Trophoblast cell (in vitro differentiated cells and primary cell): ENCODE results near the gene ARFGAP3.

ENCODE experiments used
- DNase-seq, 2 donors: peaks; one replicate each; pipeline ENCODE4 v3.0.0-alpha.2; 2016
- H2AFZ ChIP-seq: 2 replicates; pipeline ENCODE4 v1.6.1; 2013; ENCODE audit warnings: low read length, moderate library complexity, mild to moderate bottlenecking; ENCODE audit not compliant: insufficient read depth, poor library complexity
- H2AK5ac ChIP-seq: 2 replicates; pipeline ENCODE4 v1.6.1; 2013; ENCODE audit warnings: mild to moderate bottlenecking, low read length
- H2BK120ac ChIP-seq: 2 replicates; pipeline ENCODE4 v1.6.1; 2013; ENCODE audit warnings: low read length, mild to moderate bottlenecking, moderate library complexity; ENCODE audit not compliant: insufficient read depth, poor library complexity
- H2BK12ac ChIP-seq: 2 replicates; pipeline ENCODE4 v1.6.1; 2013; ENCODE audit warnings: mild to moderate bottlenecking, low read length, moderate library complexity
- H2BK5ac ChIP-seq: 2 replicates; pipeline ENCODE4 v1.6.1; 2013; ENCODE audit warnings: low read length, low read depth, moderate library complexity, mild to moderate bottlenecking; ENCODE audit not compliant: poor library complexity
- H3K14ac ChIP-seq: 2 replicates; pipeline ENCODE4 v1.6.1; 2013; ENCODE audit warnings: mild to moderate bottlenecking, low read length
- H3K18ac ChIP-seq: 2 replicates; pipeline ENCODE4 v1.6.1; 2013; ENCODE audit warnings: mild to moderate bottlenecking, low read length
- H3K23ac ChIP-seq: 2 replicates; pipeline ENCODE4 v1.6.1; 2013; ENCODE audit warnings: low read length
- H3K27ac ChIP-seq: 2 replicates; pipeline ENCODE4 v1.5.1; 2013; ENCODE audit warnings: low read depth, mild to moderate bottlenecking, inconsistent platforms, low read length, moderate library complexity
- H3K27me3 ChIP-seq: 2 replicates; pipeline ENCODE4 v1.6.1; 2013; ENCODE audit warnings: inconsistent platforms, mild to moderate bottlenecking, low read length, moderate library complexity; ENCODE audit not compliant: insufficient read depth
- H3K36me3 ChIP-seq, 2 experiments: 1 replicate in 1 of 2; 2 replicates in 1 of 2; pipeline ENCODE4 v1.6.1; 2013; ENCODE audit warnings: low read length in 2 of 2, mild to moderate bottlenecking in 2 of 2, moderate library complexity in 1 of 2; ENCODE audit not compliant: insufficient read depth in 2 of 2, control insufficient read depth in 1 of 2
- H3K4ac ChIP-seq: 2 replicates; pipeline ENCODE4 v1.6.1; 2013; ENCODE audit warnings: low read depth, mild to moderate bottlenecking, low read length, moderate library complexity
- H3K4me1 ChIP-seq, 2 experiments: 1 replicate in 1 of 2; 2 replicates in 1 of 2; pipeline ENCODE4 v1.6.1; 2013; ENCODE audit warnings: low read length in 2 of 2, mild to moderate bottlenecking in 2 of 2, moderate library complexity in 1 of 2; ENCODE audit not compliant: insufficient read depth in 2 of 2, control insufficient read depth in 1 of 2
- H3K4me2 ChIP-seq: 2 replicates; pipeline ENCODE4 v1.6.1; 2013; ENCODE audit warnings: inconsistent platforms, mild to moderate bottlenecking, low read length, moderate library complexity
- H3K4me3 ChIP-seq: 2 replicates; pipeline ENCODE4 v1.5.1; 2013; ENCODE audit warnings: mild to moderate bottlenecking, low read depth, low read length, inconsistent platforms
- H3K79me1 ChIP-seq: one replicate; pipeline ENCODE4 v1.6.1; 2013; ENCODE audit warnings: low read length
- H3K79me2 ChIP-seq: 2 replicates; pipeline ENCODE4 v1.6.1; 2013; ENCODE audit warnings: low read length, mild to moderate bottlenecking; ENCODE audit not compliant: control insufficient read depth, insufficient read depth, poor library complexity
- H3K9ac ChIP-seq: 2 replicates; pipeline ENCODE4 v1.6.1; 2013; ENCODE audit warnings: mild to moderate bottlenecking, low read length
- H3K9me3 ChIP-seq: 2 replicates; pipeline ENCODE4 v1.6.1; 2013; ENCODE audit warnings: low read depth, mild to moderate bottlenecking, control low read depth, inconsistent platforms, low read length; ENCODE audit not compliant: insufficient read depth
- H4K12ac ChIP-seq: 2 replicates; pipeline ENCODE4 v1.6.1; 2013; ENCODE audit warnings: low read depth, mild to moderate bottlenecking, low read length, moderate library complexity
- H4K8ac ChIP-seq: 2 replicates; pipeline ENCODE4 v1.6.1; 2013; ENCODE audit warnings: low read depth, mild to moderate bottlenecking, low read length, moderate library complexity
- H4K91ac ChIP-seq: one replicate; pipeline ENCODE4 v1.6.1; 2013; ENCODE audit warnings: low read depth, mild to moderate bottlenecking, low read length, moderate library complexity
- WGBS: extraction: QIAGEN DNeasy Blood & Tissue Kit; methylation state at CpG from one replicate; pipeline ENCODE4 v1.1.7; 2013; ENCODE audit warnings: missing lambda C conversion rate; ENCODE audit not compliant: insufficient read length, insufficient coverage; ENCODE audit errors: extremely low coverage; 5-methylcytosine and 5-hydroxymethylcytosine counted together

The ARFGAP3 gene

GRCh38 chr22:42902875-42903510 is 45.9 kb upstream of the ARFGAP3 start:
- no peak overlapping the region for H3K4me3 ChIP-seq
- H2AFZ ChIP-seq = no peak overlapping the region
- no CpG with 5 or more reads among the region's 15 CpGs for WGBS
- no peak overlapping the region for H3K14ac ChIP-seq
- H2BK5ac ChIP-seq = no peak overlapping the region
- no peaks in the 10 kb centered on the region for H3K4me1 ChIP-seq
- no peak overlapping the region for H3K27ac ChIP-seq
- H3K4ac ChIP-seq = no peak overlapping the region
- no peak overlapping the region for H2BK12ac ChIP-seq
- no peak overlapping the region for H3K23ac ChIP-seq
- no peaks in the 10 kb centered on the region for H3K27me3 ChIP-seq
- no peak overlapping the region for H3K4me2 ChIP-seq
- peaks cover 31 to 37% of the 10 kb centered on the region in 2 experiments for H3K36me3 ChIP-seq
- peak; percentile 96 for DNase-seq
- no peak overlapping the region for H4K8ac ChIP-seq
- no peak overlapping the region for H4K12ac ChIP-seq
- H3K9me3 ChIP-seq = no peaks in the 10 kb centered on the region
- no peak overlapping the region for H3K18ac ChIP-seq
- H4K91ac ChIP-seq = no peak overlapping the region
- no peaks in the 10 kb centered on the region for H3K79me1 ChIP-seq
- H2AK5ac ChIP-seq = no peak overlapping the region
- H3K79me2 ChIP-seq = peaks cover 2% of the 10 kb centered on the region
- H3K9ac ChIP-seq = no peak overlapping the region
- H2BK120ac ChIP-seq = no peak overlapping the region

- Histone ChIP-seq H2AK5ac (no peak overlapping the region), H3K18ac (peak overlapping the region; percentile 2), H2BK5ac (no peak overlapping the region), H4K91ac (no peak overlapping the region), H3K23ac (no peak overlapping the region), H3K79me2 (peaks cover 2% of the 10 kb centered on the region), H3K27me3 (no peaks in the 10 kb centered on the region), H3K27ac (no peak overlapping the region), H3K9ac (no peak overlapping the region), H3K9me3 (no peaks in the 10 kb centered on the region), H4K12ac (no peak overlapping the region), H3K4ac (peak overlapping the region; percentile 2), H2AFZ (no peak overlapping the region), H4K8ac (no peak overlapping the region), H3K14ac (no peak overlapping the region), H2BK12ac (no peak overlapping the region), H3K4me2 (no peak overlapping the region), H3K4me1 (no peaks in the 10 kb centered on the region), H3K4me3 (no peak overlapping the region), H3K36me3 (peaks cover 23 to 30% of the 10 kb centered on the region in 2 experiments), H2BK120ac (no peak overlapping the region), H3K79me1 (no peaks in the 10 kb centered on the region)
- no peak for DNase-seq
- no CpG with 5 or more reads among the region's 14 CpGs for WGBS
Measured at GRCh38 chr22:42901790-42902508, 44.9 kb upstream of the ARFGAP3 start.

GRCh38 chr22:42897960-42898359 is 40.9 kb upstream of the ARFGAP3 start:
- no peak overlapping the region for H3K4me2 ChIP-seq
- no peak overlapping the region for H3K23ac ChIP-seq
- no peak overlapping the region for H3K4me3 ChIP-seq
- no peak overlapping the region for H3K27ac ChIP-seq
- H2BK12ac ChIP-seq = no peak overlapping the region
- no peak overlapping the region for H3K4ac ChIP-seq
- H3K36me3 ChIP-seq = peaks cover 19 to 34% of the 10 kb centered on the region in 2 experiments
- no peaks in the 10 kb centered on the region for H3K4me1 ChIP-seq
- WGBS = no CpG with 5 or more reads among the region's 7 CpGs
- no peak overlapping the region for H3K9ac ChIP-seq
- H3K18ac ChIP-seq = no peak overlapping the region
- H3K27me3 ChIP-seq = no peaks in the 10 kb centered on the region
- H3K14ac ChIP-seq = no peak overlapping the region
- no peak for DNase-seq
- no peaks in the 10 kb centered on the region for H3K79me1 ChIP-seq
- no peak overlapping the region for H4K12ac ChIP-seq
- H3K9me3 ChIP-seq = no peaks in the 10 kb centered on the region
- H2BK120ac ChIP-seq = no peak overlapping the region
- H4K8ac ChIP-seq = no peak overlapping the region
- no peak overlapping the region for H2AK5ac ChIP-seq
- no peak overlapping the region for H4K91ac ChIP-seq
- H2AFZ ChIP-seq = no peak overlapping the region
- H2BK5ac ChIP-seq = no peak overlapping the region
- H3K79me2 ChIP-seq = peaks cover 2% of the 10 kb centered on the region

GRCh38 chr22:42895541-42895981 is 38.5 kb upstream of the ARFGAP3 start:
- no peaks in the 10 kb centered on the region for H3K4me1 ChIP-seq
- no peak for DNase-seq
- H2BK120ac ChIP-seq = no peak overlapping the region
- H3K79me1 ChIP-seq = no peaks in the 10 kb centered on the region
- no peak overlapping the region for H4K91ac ChIP-seq
- H3K14ac ChIP-seq = no peak overlapping the region
- no peak overlapping the region for H4K12ac ChIP-seq
- H3K27ac ChIP-seq = no peak overlapping the region
- no peak overlapping the region for H4K8ac ChIP-seq
- H3K4me3 ChIP-seq = no peak overlapping the region
- H3K4ac ChIP-seq = no peak overlapping the region
- no peaks in the 10 kb centered on the region for H3K9me3 ChIP-seq
- H3K27me3 ChIP-seq = no peaks in the 10 kb centered on the region
- WGBS = no CpG with 5 or more reads among the region's 9 CpGs
- no peak overlapping the region for H2BK12ac ChIP-seq
- H2BK5ac ChIP-seq = no peak overlapping the region
- H3K18ac ChIP-seq = no peak overlapping the region
- no peak overlapping the region for H3K4me2 ChIP-seq
- peaks cover 24 to 36% of the 10 kb centered on the region in 2 experiments for H3K36me3 ChIP-seq
- H3K79me2 ChIP-seq = peaks cover 2% of the 10 kb centered on the region
- no peak overlapping the region for H3K23ac ChIP-seq
- no peak overlapping the region for H2AK5ac ChIP-seq
- H3K9ac ChIP-seq = no peak overlapping the region
- H2AFZ ChIP-seq = no peak overlapping the region
